ENCODE results near the gene GOLGA8B.
"Not testable (repeated sequence)": the region's sequence is repeated elsewhere in the genome, so short reads cannot be mapped to it uniquely, and the experiment has no call there.

GOLGA8B gene

GRCh38 chr15:34594361-34594760 is 10.9 kb upstream of the GOLGA8B start:
- DNase-seq (ENCODE audit: low spot score) = no peak

GRCh38 chr15:34591306-34591705 is 7.9 kb upstream of the GOLGA8B start:
- no peak for DNase-seq (ENCODE audit: low spot score)

GRCh38 chr15:34588046-34588674 is 4.7 kb upstream of the GOLGA8B start:
- DNase-seq (ENCODE audit: low spot score) = no peak

GRCh38 chr15:34585966-34586365 is 2.5 kb upstream of the GOLGA8B start:
- not testable (repeated sequence) for DNase-seq (ENCODE audit: low spot score)

- DNase-seq (ENCODE audit: low spot score) = no peak
Measured at GRCh38 chr15:34584996-34585395, 1.5 kb upstream of the GOLGA8B start.

GRCh38 chr15:34584330-34584668 is 848 bp upstream of the GOLGA8B start:
- DNase-seq (ENCODE audit: low spot score) = no peak

GRCh38 chr15:34582461-34583371 is 735 bp downstream of the GOLGA8B start:
- no peak for DNase-seq (ENCODE audit: low spot score)

GRCh38 chr15:34581687-34582460 is 1.6 kb downstream of the GOLGA8B start:
- not testable (repeated sequence) for DNase-seq (ENCODE audit: low spot score)

- no peak for DNase-seq (ENCODE audit: low spot score)
Measured at GRCh38 chr15:34581043-34581365, 2.4 kb downstream of the GOLGA8B start.

- not testable (repeated sequence) for DNase-seq (ENCODE audit: low spot score)
Measured at GRCh38 chr15:34580251-34581042, 3.0 kb downstream of the GOLGA8B start.

GRCh38 chr15:34578283-34578674 is 5.2 kb downstream of the GOLGA8B start:
- no peak for DNase-seq (ENCODE audit: low spot score)

- DNase-seq (ENCODE audit: low spot score) = not testable (repeated sequence)
Measured at GRCh38 chr15:34577658-34578282, 5.7 kb downstream of the GOLGA8B start.

GRCh38 chr15:34575035-34575434 is 8.4 kb downstream of the GOLGA8B start:
- DNase-seq (ENCODE audit: low spot score) = not testable (repeated sequence)

GRCh38 chr15:34572921-34573320 is 10.5 kb downstream of the GOLGA8B start:
- DNase-seq (ENCODE audit: low spot score) = not testable (repeated sequence)

GRCh38 chr15:34572019-34572641 is 11.3 kb downstream of the GOLGA8B start:
- not testable (repeated sequence) for DNase-seq (ENCODE audit: low spot score)

- not testable (repeated sequence) for DNase-seq (ENCODE audit: low spot score)
Measured at GRCh38 chr15:34569670-34570396, 13.6 kb downstream of the GOLGA8B start.

- DNase-seq (ENCODE audit: low spot score) = not testable (repeated sequence)
Measured at GRCh38 chr15:34567174-34567573, 16.3 kb downstream of the GOLGA8B start.

- DNase-seq (ENCODE audit: low spot score) = peak; percentile 37
Measured at GRCh38 chr15:34564711-34565110, 18.7 kb downstream of the GOLGA8B start.

GRCh38 chr15:34560814-34561213 is 22.6 kb downstream of the GOLGA8B start:
- not testable (repeated sequence) for DNase-seq (ENCODE audit: low spot score)

- not testable (repeated sequence) for DNase-seq (ENCODE audit: low spot score)
Measured at GRCh38 chr15:34559764-34560163, 23.7 kb downstream of the GOLGA8B start.
